ENCODE measurements around the gene LRPAP1. TPM values are rescaled to one million over a fixed set of nuclear protein-coding genes. Genes with fewer than 3 reads are reported as not detected.

LRPAP1 gene
- total and polyA plus RNA-seq, 2 donors (not counting 3 experiments of a cell fraction or from before 2014, with no cell fraction given), result 90.1 to 170 TPM

GRCh38 chr4:3468154-3468553 lies 64.1 kb downstream of the LRPAP1 start:
- Histone ChIP-seq H3K4me2 (ENCODE audit: insufficient read depth, low read length) (no peak overlapping the region), H3K4me1 (ENCODE audit: control insufficient read depth, extremely low read depth, insufficient read depth, low read length) (no peaks in the 10 kb centered on the region), H3K4me3 (replicated peaks in 1 of 3; ENCODE audit: insufficient read depth in 1 of 3, low read depth in 1 of 3, low read length in 3 of 3) (no peak overlapping the region), H3K27ac (ENCODE audit: insufficient read depth, low read depth, low read length) (no peak overlapping the region), H4K20me1 (replicated peaks; ENCODE audit: control insufficient read depth, extremely low read depth, insufficient read depth, low read length) (no peaks in the 10 kb centered on the region), H3K9ac (replicated peaks; ENCODE audit: extremely low read depth, insufficient read depth, low read length) (no peak overlapping the region), H2AFZ (ENCODE audit: low read depth, low read length) (no peak overlapping the region), H3K79me2 (ENCODE audit: control insufficient read depth, insufficient read depth, low read length) (no peaks in the 10 kb centered on the region), H3K9me3 (replicated peaks; ENCODE audit: control insufficient read depth, insufficient read depth, low read length) (no peaks in the 10 kb centered on the region), H3K36me3 (ENCODE audit: control insufficient read depth in 2 of 2, extremely low read depth in 1 of 2, insufficient read depth in 2 of 2, low read length in 2 of 2) (no peaks in the 10 kb centered on the region), H3K27me3 (ENCODE audit: control insufficient read depth in 2 of 2, insufficient read depth in 2 of 2, low read length in 2 of 2) (peaks cover 0 to 3% of the 10 kb centered on the region in 2 experiments), H3K9me1 (replicated peaks; ENCODE audit: control insufficient read depth, extremely low read depth, insufficient read depth, low read length) (no peaks in the 10 kb centered on the region)
- ChIA-PET POLR2A (no interaction called here), CTCF (no interaction called here)
- DNase-seq (ENCODE audit: low read depth, low spot score), result no peak
- no TSS peak for BruUV-seq (replicated peaks)
- intact Hi-C loops (cut with micrococcal nuclease), result no loop called here
- dilution Hi-C loops (cut with MboI; ENCODE audit: extremely low pct_ligation_motif_present, low sequenced_read_pairs), result no loop called here
- TF ChIP-seq POLR2A (IDR thresholded peaks at IDR 0.05; ENCODE audit: low read depth, low read length) (no peak), GATA2 (IDR thresholded peaks at IDR 0.05; ENCODE audit: insufficient read depth, insufficient read length, low read depth, low read length) (no peak), CTCF (IDR thresholded peaks at IDR 0.05; ENCODE audit: extremely low read depth in 1 of 2, insufficient read depth in 1 of 2, low read depth in 1 of 2, low read length in 2 of 2) (no peak), POLR2AphosphoS5 (IDR thresholded peaks at IDR 0.05; ENCODE audit: insufficient read depth, low read depth, low read length) (no peak), MAX (IDR thresholded peaks at IDR 0.05; ENCODE audit: insufficient read depth, insufficient read length) (no peak), JUN (IDR thresholded peaks at IDR 0.05; ENCODE audit: borderline replicate concordance, insufficient read depth, insufficient read length, low read depth) (no peak), EZH2 (IDR thresholded peaks at IDR 0.05; ENCODE audit: borderline replicate concordance, low read depth, low read length, severe bottlenecking) (no peak), MYC (IDR thresholded peaks at IDR 0.05; ENCODE audit: low read depth, low read length) (no peak), FOS (IDR thresholded peaks at IDR 0.05; ENCODE audit: borderline replicate concordance, insufficient read depth, low read length) (no peak)
- FAIRE-seq, result no peak
